Measurements from ENCODE around the gene NTSR1.

NTSR1 gene

GRCh38 chr20:62752671-62753501, 44.2 kb downstream of the NTSR1 start:
- in situ Hi-C loops (cut with MboI; ENCODE audit: low sequenced_read_pairs), result no loop called here

GRCh38 chr20:62753626-62754025, 45.0 kb downstream of the NTSR1 start:
- in situ Hi-C loops (cut with MboI; ENCODE audit: low sequenced_read_pairs), result no loop called here

GRCh38 chr20:62754122-62754990, 45.7 kb downstream of the NTSR1 start:
- in situ Hi-C loops (cut with MboI; ENCODE audit: low sequenced_read_pairs), result no loop called here

GRCh38 chr20:62754991-62755356, 46.3 kb downstream of the NTSR1 start:
- in situ Hi-C loops (cut with MboI; ENCODE audit: low sequenced_read_pairs), result no loop called here

- in situ Hi-C loops (cut with MboI; ENCODE audit: low sequenced_read_pairs), result no loop called here
Measured at GRCh38 chr20:62755817-62756724, 47.4 kb downstream of the NTSR1 start.

GRCh38 chr20:62758226-62758912, 49.7 kb downstream of the NTSR1 start:
- in situ Hi-C loops (cut with MboI; ENCODE audit: low sequenced_read_pairs), result no loop called here

GRCh38 chr20:62759981-62760431, 51.4 kb downstream of the NTSR1 start:
- in situ Hi-C loops (cut with MboI; ENCODE audit: low sequenced_read_pairs), result no loop called here

- in situ Hi-C loops (cut with MboI; ENCODE audit: low sequenced_read_pairs), result no loop called here
Measured at GRCh38 chr20:62760471-62760855, 51.8 kb downstream of the NTSR1 start.

- in situ Hi-C loops (cut with MboI; ENCODE audit: low sequenced_read_pairs), result no loop called here
Measured at GRCh38 chr20:62760856-62761758, 52.5 kb downstream of the NTSR1 start.

GRCh38 chr20:62761759-62762131, 53.1 kb downstream of the NTSR1 start:
- in situ Hi-C loops (cut with MboI; ENCODE audit: low sequenced_read_pairs), result no loop called here

GRCh38 chr20:62762376-62762775, 53.7 kb downstream of the NTSR1 start:
- in situ Hi-C loops (cut with MboI; ENCODE audit: low sequenced_read_pairs), result no loop called here

GRCh38 chr20:62762801-62763368, 54.2 kb downstream of the NTSR1 start:
- in situ Hi-C loops (cut with MboI; ENCODE audit: low sequenced_read_pairs), result no loop called here

GRCh38 chr20:62763404-62763803, 54.8 kb downstream of the NTSR1 start:
- in situ Hi-C loops (cut with MboI; ENCODE audit: low sequenced_read_pairs), result no loop called here

- in situ Hi-C loops (cut with MboI; ENCODE audit: low sequenced_read_pairs), result no loop called here
Measured at GRCh38 chr20:62764156-62764935, 55.7 kb downstream of the NTSR1 start.

GRCh38 chr20:62765021-62765420, 56.4 kb downstream of the NTSR1 start:
- in situ Hi-C loops (cut with MboI; ENCODE audit: low sequenced_read_pairs), result no loop called here

GRCh38 chr20:62765432-62766070, 56.9 kb downstream of the NTSR1 start:
- in situ Hi-C loops (cut with MboI; ENCODE audit: low sequenced_read_pairs), result no loop called here

- in situ Hi-C loops (cut with MboI; ENCODE audit: low sequenced_read_pairs), result no loop called here
Measured at GRCh38 chr20:62766071-62766450, 57.4 kb downstream of the NTSR1 start.

GRCh38 chr20:62766716-62767115, 58.1 kb downstream of the NTSR1 start:
- in situ Hi-C loops (cut with MboI; ENCODE audit: low sequenced_read_pairs), result no loop called here
